K562 (cell line): ENCODE data around the gene ZFP64. TPM values are rescaled to one million over a fixed set of nuclear protein-coding genes. Genes with fewer than 3 reads are reported as not detected.

Experiments
- CHCHD3 ChIP-seq: fragments of 250-450 bp; sonication (Bioruptor Pico); IDR thresholded peaks from 2 replicates; pipeline ENCODE4 v2.1.2; 2022; ENCODE audit warnings: mild to moderate bottlenecking
- ESRRB ChIP-seq: fragments of 250-450 bp; sonication (Bioruptor Pico); IDR thresholded peaks from 2 replicates; pipeline ENCODE4 v1.5.0; 2020; ENCODE audit warnings: mild to moderate bottlenecking, moderate library complexity, borderline replicate concordance
- ILK ChIP-seq: fragments of 450-650 bp; IDR thresholded peaks from 2 replicates; pipeline ENCODE4 v1.6.1; 2016; ENCODE audit warnings: missing genetic modification characterization, low read depth, mild to moderate bottlenecking, missing compliant biosample characterization, moderate library complexity, borderline replicate concordance
- KLF6 ChIP-seq: fragments of 250-450 bp; sonication (Bioruptor Pico); IDR thresholded peaks from 2 replicates; pipeline ENCODE4 v1.4.0; 2020; ENCODE audit warnings: mild to moderate bottlenecking, moderate library complexity, borderline replicate concordance
- MIER1 ChIP-seq: fragments of 450-650 bp; IDR thresholded peaks from 2 replicates; pipeline ENCODE4 v1.6.1; 2016; ENCODE audit warnings: antibody characterized with exemption, mild to moderate bottlenecking, low read depth
- NCOR1 ChIP-seq: fragments of 450-650 bp; IDR thresholded peaks from 2 replicates; pipeline ENCODE4 v1.6.1; 2016; ENCODE audit warnings: mild to moderate bottlenecking, moderate library complexity
- NELFE ChIP-seq: IDR thresholded peaks from 2 replicates; pipeline ENCODE4 v1.6.1; 2011; ENCODE audit warnings: mild to moderate bottlenecking; ENCODE audit not compliant: insufficient read depth, insufficient read length
- PHTF2 ChIP-seq: fragments of 250-450 bp; sonication (Bioruptor Pico); IDR thresholded peaks from 2 replicates; pipeline ENCODE4 v1.5.0; 2021; ENCODE audit warnings: mild to moderate bottlenecking
- RBM22 ChIP-seq: fragments of 200-400 bp; formaldehyde crosslinking; IDR thresholded peaks from 2 replicates; pipeline ENCODE4 v1.6.1; 2018; ENCODE audit warnings: low read length, low read depth; ENCODE audit not compliant: poor library complexity, severe bottlenecking
- SLC30A9 ChIP-seq: fragments of 250-450 bp; sonication (Bioruptor Pico); IDR thresholded peaks from 2 replicates; pipeline ENCODE4 v1.8.0; 2022; ENCODE audit warnings: mild to moderate bottlenecking, moderate library complexity
- SREBF1 ChIP-seq: fragments of 150-350 bp; IDR thresholded peaks from 2 replicates; pipeline ENCODE4 v1.6.1; 2014; ENCODE audit warnings: antibody characterized with exemption, low read depth, low read length, borderline replicate concordance
- STAG1 ChIP-seq: sonication (generic); formaldehyde crosslinking; IDR thresholded peaks from 2 replicates; pipeline ENCODE4 v1.5.0; 2020; ENCODE audit warnings: missing genetic modification reagents, borderline replicate concordance
- TCF7L2 ChIP-seq: fragments of 150-350 bp; IDR thresholded peaks from 2 replicates; pipeline ENCODE4 v1.6.1; 2016; ENCODE audit warnings: low read depth, mild to moderate bottlenecking, low read length, moderate library complexity
- THAP7 ChIP-seq: fragments of 250-450 bp; sonication (Bioruptor Pico); IDR thresholded peaks from 2 replicates; pipeline ENCODE4 v1.5.0; 2021
- ZNF232 ChIP-seq: sonication (generic); formaldehyde crosslinking; IDR thresholded peaks from 2 replicates; pipeline ENCODE4 v1.8.0; 2022; ENCODE audit warnings: mild to moderate bottlenecking, missing genetic modification reagents
- ZNF316 ChIP-seq: fragments of 450-650 bp; IDR thresholded peaks from 2 replicates; pipeline ENCODE4 v1.6.1; 2016
- ZNF324 ChIP-seq: fragments of 250-450 bp; sonication (Bioruptor Pico); IDR thresholded peaks from 2 replicates; pipeline ENCODE4 v1.4.0; 2020; ENCODE audit warnings: mild to moderate bottlenecking
- polyA plus RNA-seq, 8 experiments: library from polyadenylated mRNA; depleted of rRNA in 4 of 8; stranded (reverse) in 5 of 8; unstranded in 3 of 8; fragments of >200 nt; fragmentation: Nextera tagmentation in 2 of 8; fragmentation: Illumina TruSeq in 1 of 8; extraction: Ambion mirVana in 2 of 8; extraction: Trizol in 1 of 8; gene quantifications; 2 replicates each; pipeline versions ENCODE4 v1.2.1 to v1.2.3, GENCODE V29; 2011 to 2014; ENCODE audit warnings: inconsistent platforms in 1 of 8, missing spikeins in 1 of 8
- total RNA-seq, 7 experiments: library from RNA; depleted of rRNA in 6 of 7; stranded (reverse); fragments of >200 nt in 6 of 7; fragmentation: Illumina TruSeq in 2 of 7; extraction: Trizol in 2 of 7; gene quantifications; 2 replicates each; pipeline versions ENCODE4 v1.2.1 to v1.2.3, GENCODE V29; 2011 to 2021; ENCODE audit warnings: low replicate concordance in 1 of 7
- TF ChIP-seq, protein P1 (sequence below): sonication (generic); formaldehyde crosslinking; IDR thresholded peaks from 2 replicates; pipeline ENCODE4 v1.8.1; 2023; ENCODE audit warnings: mild to moderate bottlenecking, missing genetic modification reagents
- TF ChIP-seq, protein P2 (sequence below): fragments of 450-650 bp; IDR thresholded peaks from 2 replicates; pipeline ENCODE4 v1.6.1; 2018; ENCODE audit not compliant: partially characterized antibody
- TF ChIP-seq, protein P3 (sequence below): fragments of 450-650 bp; IDR thresholded peaks from 2 replicates; pipeline ENCODE4 v1.7.0; 2016; ENCODE audit warnings: borderline replicate concordance

ZFP64 gene
- total and polyA plus RNA-seq, 9 of the 15 experiments (the other 6 are each of a cell fraction or from before 2014, with no cell fraction given) = 1.4 to 13.4 (median 7.0) TPM

DNA sequence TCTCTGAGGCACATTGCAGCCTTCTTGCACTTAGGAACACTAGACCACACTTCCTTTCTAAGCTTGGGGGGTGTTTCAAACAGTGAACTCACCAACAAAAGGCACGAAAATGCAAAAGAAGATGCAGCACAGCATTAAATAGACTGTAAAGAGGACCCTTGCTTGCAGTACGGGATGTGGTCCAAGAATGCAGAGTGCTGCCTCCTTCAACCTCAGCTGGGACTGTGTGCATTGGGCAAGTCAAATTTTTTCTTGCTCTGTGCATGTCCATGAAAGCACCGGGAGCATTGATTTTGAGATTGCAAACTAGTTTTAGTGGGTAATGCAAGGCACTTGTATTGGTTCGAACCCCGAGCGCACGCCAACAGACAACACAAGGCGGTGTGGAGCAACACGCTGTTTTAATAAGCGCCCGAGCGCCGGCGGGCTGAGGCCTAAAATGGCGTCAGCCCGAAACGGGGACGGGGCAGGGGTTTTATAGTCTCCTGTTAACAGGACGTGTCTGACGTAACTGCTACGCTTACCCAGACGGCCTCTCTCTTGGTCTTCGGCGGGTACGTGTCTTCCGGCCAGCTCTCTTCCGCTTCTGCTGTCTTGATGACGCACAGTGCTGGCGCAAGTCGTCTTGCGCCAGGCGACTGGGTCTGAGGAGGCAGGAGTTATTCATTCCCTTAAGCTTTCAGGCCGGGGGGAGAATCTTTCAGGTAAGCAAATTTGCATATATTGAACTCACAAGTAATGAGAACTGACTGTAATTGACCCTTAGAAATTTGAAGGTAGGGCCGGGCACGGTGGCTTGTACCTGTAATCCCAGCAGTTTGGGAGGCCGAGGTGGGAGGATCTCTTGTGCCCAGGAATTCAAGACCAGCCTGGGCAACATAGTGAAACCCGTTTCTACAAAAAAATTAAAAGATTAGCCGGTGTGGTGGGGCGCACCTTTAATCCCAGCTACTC is 18.7 kb upstream of the ZFP64 start (continued):
- TF ChIP-seq MIER1 (no peak), THAP7 (CRISPR knock-in tag) (no peak), ZNF324 (CRISPR knock-in tag) (no peak), ESRRB (CRISPR knock-in tag) (no peak), PHTF2 (CRISPR knock-in tag) (no peak), RBM22 (no peak), NELFE (no peak), SREBF1 (no peak), SLC30A9 (no peak), ILK (tag) (no peak), CHCHD3 (CRISPR knock-in tag) (no peak), TCF7L2 (no peak), ZNF316 (no peak), KLF6 (CRISPR knock-in tag) (no peak), STAG1 (no peak), NCOR1 (no peak), ZNF232 (no peak)
- TF ChIP-seq, protein P1, sequence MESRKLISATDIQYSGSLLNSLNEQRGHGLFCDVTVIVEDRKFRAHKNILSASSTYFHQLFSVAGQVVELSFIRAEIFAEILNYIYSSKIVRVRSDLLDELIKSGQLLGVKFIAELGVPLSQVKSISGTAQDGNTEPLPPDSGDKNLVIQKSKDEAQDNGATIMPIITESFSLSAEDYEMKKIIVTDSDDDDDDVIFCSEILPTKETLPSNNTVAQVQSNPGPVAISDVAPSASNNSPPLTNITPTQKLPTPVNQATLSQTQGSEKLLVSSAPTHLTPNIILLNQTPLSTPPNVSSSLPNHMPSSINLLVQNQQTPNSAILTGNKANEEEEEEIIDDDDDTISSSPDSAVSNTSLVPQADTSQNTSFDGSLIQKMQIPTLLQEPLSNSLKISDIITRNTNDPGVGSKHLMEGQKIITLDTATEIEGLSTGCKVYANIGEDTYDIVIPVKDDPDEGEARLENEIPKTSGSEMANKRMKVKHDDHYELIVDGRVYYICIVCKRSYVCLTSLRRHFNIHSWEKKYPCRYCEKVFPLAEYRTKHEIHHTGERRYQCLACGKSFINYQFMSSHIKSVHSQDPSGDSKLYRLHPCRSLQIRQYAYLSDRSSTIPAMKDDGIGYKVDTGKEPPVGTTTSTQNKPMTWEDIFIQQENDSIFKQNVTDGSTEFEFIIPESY = no peak
- TF ChIP-seq, protein P2, sequence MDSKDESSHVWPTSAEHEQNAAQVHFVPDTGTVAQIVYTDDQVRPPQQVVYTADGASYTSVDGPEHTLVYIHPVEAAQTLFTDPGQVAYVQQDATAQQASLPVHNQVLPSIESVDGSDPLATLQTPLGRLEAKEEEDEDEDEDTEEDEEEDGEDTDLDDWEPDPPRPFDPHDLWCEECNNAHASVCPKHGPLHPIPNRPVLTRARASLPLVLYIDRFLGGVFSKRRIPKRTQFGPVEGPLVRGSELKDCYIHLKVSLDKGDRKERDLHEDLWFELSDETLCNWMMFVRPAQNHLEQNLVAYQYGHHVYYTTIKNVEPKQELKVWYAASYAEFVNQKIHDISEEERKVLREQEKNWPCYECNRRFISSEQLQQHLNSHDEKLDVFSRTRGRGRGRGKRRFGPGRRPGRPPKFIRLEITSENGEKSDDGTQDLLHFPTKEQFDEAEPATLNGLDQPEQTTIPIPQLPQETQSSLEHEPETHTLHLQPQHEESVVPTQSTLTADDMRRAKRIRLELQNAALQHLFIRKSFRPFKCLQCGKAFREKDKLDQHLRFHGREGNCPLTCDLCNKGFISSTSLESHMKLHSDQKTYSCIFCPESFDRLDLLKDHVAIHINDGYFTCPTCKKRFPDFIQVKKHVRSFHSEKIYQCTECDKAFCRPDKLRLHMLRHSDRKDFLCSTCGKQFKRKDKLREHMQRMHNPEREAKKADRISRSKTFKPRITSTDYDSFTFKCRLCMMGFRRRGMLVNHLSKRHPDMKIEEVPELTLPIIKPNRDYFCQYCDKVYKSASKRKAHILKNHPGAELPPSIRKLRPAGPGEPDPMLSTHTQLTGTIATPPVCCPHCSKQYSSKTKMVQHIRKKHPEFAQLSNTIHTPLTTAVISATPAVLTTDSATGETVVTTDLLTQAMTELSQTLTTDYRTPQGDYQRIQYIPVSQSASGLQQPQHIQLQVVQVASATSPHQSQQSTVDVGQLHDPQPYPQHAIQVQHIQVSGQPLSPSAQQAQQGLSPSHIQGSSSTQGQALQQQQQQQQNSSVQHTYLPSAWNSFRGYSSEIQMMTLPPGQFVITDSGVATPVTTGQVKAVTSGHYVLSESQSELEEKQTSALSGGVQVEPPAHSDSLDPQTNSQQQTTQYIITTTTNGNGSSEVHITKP = no peak
- TF ChIP-seq, protein P3, sequence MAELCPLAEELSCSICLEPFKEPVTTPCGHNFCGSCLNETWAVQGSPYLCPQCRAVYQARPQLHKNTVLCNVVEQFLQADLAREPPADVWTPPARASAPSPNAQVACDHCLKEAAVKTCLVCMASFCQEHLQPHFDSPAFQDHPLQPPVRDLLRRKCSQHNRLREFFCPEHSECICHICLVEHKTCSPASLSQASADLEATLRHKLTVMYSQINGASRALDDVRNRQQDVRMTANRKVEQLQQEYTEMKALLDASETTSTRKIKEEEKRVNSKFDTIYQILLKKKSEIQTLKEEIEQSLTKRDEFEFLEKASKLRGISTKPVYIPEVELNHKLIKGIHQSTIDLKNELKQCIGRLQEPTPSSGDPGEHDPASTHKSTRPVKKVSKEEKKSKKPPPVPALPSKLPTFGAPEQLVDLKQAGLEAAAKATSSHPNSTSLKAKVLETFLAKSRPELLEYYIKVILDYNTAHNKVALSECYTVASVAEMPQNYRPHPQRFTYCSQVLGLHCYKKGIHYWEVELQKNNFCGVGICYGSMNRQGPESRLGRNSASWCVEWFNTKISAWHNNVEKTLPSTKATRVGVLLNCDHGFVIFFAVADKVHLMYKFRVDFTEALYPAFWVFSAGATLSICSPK = no peak
